Cardiac fibroblast (primary cell): ENCODE measurements around the gene MMP17.

Source experiments
- DNase-seq, 2 donors: peaks; one replicate each; pipeline versions ENCODE4 v3.0.0 to v3.0.0-alpha.2; 2010; ENCODE audit warnings: low read depth in 2 of 2
- H3K4me3 ChIP-seq, 2 donors: replicated peaks in 1 of 2; 1 replicate in 1 of 2; 2 replicates in 1 of 2; pipeline ENCODE4 v1.5.1; 2011; ENCODE audit warnings: low read depth in 2 of 2, low read length in 2 of 2, mild to moderate bottlenecking in 2 of 2, moderate library complexity in 1 of 2
- CTCF ChIP-seq: IDR thresholded peaks from one replicate; pipeline ENCODE4 v1.5.1; 2011; ENCODE audit warnings: low read depth, mild to moderate bottlenecking, low read length, inconsistent platforms

Gene MMP17

GRCh38 chr12:131818821-131819585 is 9.2 kb upstream of the MMP17 start:
- TF ChIP-seq CTCF = no peak
- DNase-seq = no peak

GRCh38 chr12:131824450-131824849 is 3.7 kb upstream of the MMP17 start:
- no peak overlapping the region for H3K4me3 ChIP-seq
- TF ChIP-seq CTCF = no peak
- no peak for DNase-seq

More at GRCh38 chr12:131818821-131819585, 9.2 kb upstream of the MMP17 start:
- H3K4me3 ChIP-seq = no peak overlapping the region

- H3K4me3 ChIP-seq = no peak overlapping the region
- peak in 1 of 2 donors; percentile 29 for DNase-seq
- no peak for TF ChIP-seq CTCF
Measured at GRCh38 chr12:131825146-131825892, 2.9 kb upstream of the MMP17 start.

GRCh38 chr12:131826097-131826928 is 1.9 kb upstream of the MMP17 start:
- DNase-seq = no peak
- H3K4me3 ChIP-seq = no peak overlapping the region
- no peak for TF ChIP-seq CTCF

- DNase-seq = peak in 1 of 2 donors; percentile 21
- H3K4me3 ChIP-seq = peak overlapping the region; percentile 63 to 69
Measured at GRCh38 chr12:131828671-131829355, 620 bp downstream of the MMP17 start.

More at GRCh38 chr12:131828671-131829355, 620 bp downstream of the MMP17 start:
- no peak for TF ChIP-seq CTCF
